T-cell (primary cell): ENCODE results near the gene DLX4. TPM values are rescaled to one million over a fixed set of nuclear protein-coding genes. Genes with fewer than 3 reads are reported as not detected.

Experiments used
- ATAC-seq, 4 experiments: fragments of 200-7000 bp in 3 of 4; fragments of 150-1000 bp in 1 of 4; cut with Tn5 transposase; replicated peaks in 1 of 4; 1 replicate in 3 of 4; 2 replicates in 1 of 4; pipeline ENCODE4 v1.10.0; 2021; ENCODE audit warnings: moderate library complexity in 3 of 4, mild to moderate bottlenecking in 2 of 4, moderate number of reproducible peaks in 1 of 4
- CTCF ChIA-PET, 2 donors: fragments of 300-600 bp; sonication (Branson Sonifier 250); formaldehyde crosslinking; loops; one replicate each; lab custom pipeline; 2022; ENCODE audit warnings: antibody characterized with exemption in 2 of 2; lab: Charles Lee
- POLR2A ChIA-PET, 2 donors: fragments of 300-600 bp; sonication (Branson Sonifier 250); formaldehyde crosslinking; loops; one replicate each; lab custom pipeline; 2022; ENCODE audit warnings: antibody characterized with exemption in 2 of 2; lab: Charles Lee
- DNase-seq, 35 experiments: peaks; one replicate each; pipeline versions ENCODE4 v3.0.0 to v3.0.0-alpha.2; 2013 to 2023
- H3K27ac ChIP-seq: one replicate; pipeline ENCODE4 v1.5.1; 2013; ENCODE audit warnings: low read length
- H3K27me3 ChIP-seq, 2 experiments: replicated peaks in 1 of 2; 1 replicate in 1 of 2; 2 replicates in 1 of 2; pipeline versions ENCODE4 v1.6.1 to v1.7.0; 2013; ENCODE audit warnings: low read length in 1 of 2, mixed read lengths in 1 of 2; ENCODE audit not compliant: control insufficient read depth in 2 of 2, insufficient read depth in 2 of 2; ENCODE audit errors: extremely low read depth in 1 of 2
- H3K36me3 ChIP-seq, 2 donors: 1 replicate in 1 of 2; 2 replicates in 1 of 2; pipeline versions ENCODE4 v1.6.1 to v1.7.0; 2013; ENCODE audit warnings: low read length in 1 of 2; ENCODE audit not compliant: control insufficient read depth in 2 of 2, insufficient read depth in 1 of 2; ENCODE audit errors: extremely low read depth in 1 of 2
- H3K4me1 ChIP-seq, 2 experiments: 1 replicate in 1 of 2; 2 replicates in 1 of 2; pipeline versions ENCODE4 v1.6.1 to v1.7.0; 2013; ENCODE audit warnings: low read length in 2 of 2, mixed read lengths in 1 of 2; ENCODE audit not compliant: insufficient read depth in 2 of 2, control insufficient read depth in 1 of 2; ENCODE audit errors: extremely low read depth in 1 of 2
- H3K4me3 ChIP-seq, 2 donors: 1 replicate in 1 of 2; 2 replicates in 1 of 2; pipeline versions ENCODE4 v1.5.1 to v1.7.0; 2013; ENCODE audit warnings: mild to moderate bottlenecking in 2 of 2, low read length in 1 of 2, moderate library complexity in 1 of 2; ENCODE audit not compliant: control insufficient read depth in 1 of 2; ENCODE audit errors: extremely low read depth in 1 of 2
- H3K9me3 ChIP-seq: 2 replicates; pipeline ENCODE4 v1.7.0; 2013
- H3K27ac Mint-ChIP-seq, 2 donors: one replicate each; pipeline ENCODE4 v1.8.0; 2020 to 2021; ENCODE audit warnings: mild to moderate bottlenecking in 2 of 2, mixed read lengths in 2 of 2
- H3K27me3 Mint-ChIP-seq, 2 donors: one replicate each; pipeline ENCODE4 v1.8.0; 2021 to 2022; ENCODE audit warnings: mixed read lengths in 2 of 2
- H3K36me3 Mint-ChIP-seq: one replicate; pipeline ENCODE4 v1.8.0; 2021; ENCODE audit warnings: mixed read lengths
- H3K4me1 Mint-ChIP-seq, 3 donors: one replicate each; pipeline ENCODE4 v1.8.0; 2020 to 2022; ENCODE audit warnings: mixed read lengths in 3 of 3, mild to moderate bottlenecking in 1 of 3
- H3K4me3 Mint-ChIP-seq, 3 donors: one replicate each; pipeline ENCODE4 v1.8.0; 2020 to 2022; ENCODE audit warnings: mild to moderate bottlenecking in 3 of 3, mixed read lengths in 3 of 3, moderate library complexity in 3 of 3
- H3K9me3 Mint-ChIP-seq, 3 donors: one replicate each; pipeline ENCODE4 v1.8.0; 2020 to 2022; ENCODE audit warnings: mixed read lengths in 3 of 3
- WGBS: methylation state at CpG from one replicate; pipeline ENCODE4 v1.1.5; 2013; ENCODE audit warnings: missing lambda C conversion rate; ENCODE audit not compliant: insufficient coverage; 5-methylcytosine and 5-hydroxymethylcytosine counted together
- total RNA-seq, 35 experiments: library from RNA in 6 of 35; stranded (reverse) in 6 of 35; fragments of 120-200 nt in 1 of 35; gene quantifications; one replicate each; pipeline versions ENCODE4 v1.2.1 to v1.2.4 and lab custom pipeline; 2013 to 2026

Gene DLX4
- total RNA-seq, 5 donors from 2014 or later (not counting 1 experiment from before 2014, with no cell fraction given), result 0.30 to 1.2 (median 0.79) TPM

- Histone ChIP-seq H3K36me3 (no peaks in the 10 kb centered on the region), H3K27me3 (peaks cover 22 to 79% of the 10 kb centered on the region in 2 experiments), H3K27ac (no peak overlapping the region), H3K4me3 (no peak overlapping the region), H3K9me3 (no peaks in the 10 kb centered on the region), H3K4me1 (peaks cover 9 to 24% of the 10 kb centered on the region in 2 experiments)
- Mint-ChIP-seq H3K4me1 (peaks cover 28 to 33% (median 33%) of the 10 kb centered on the region in 3 donors), H3K9me3 (no peaks in the 10 kb centered on the region), H3K4me3 (peak overlapping the region in 1 of 3 donors; percentile 73), H3K27me3 (peaks cover 69 to 73% of the 10 kb centered on the region in 2 donors), H3K27ac (no peak overlapping the region), H3K36me3 (no peaks in the 10 kb centered on the region)
- POLR2A ChIA-PET, result no interaction called here
- ATAC-seq (peak in 1 of 4 experiments; percentile 34), DNase-seq (no peak)
- no CpG with 5 or more reads among the region's 11 CpGs for WGBS
- CTCF ChIA-PET, result interaction anchor here in 1 of 2 donors (0.6 kb wide), 1 partner anchor 301 kb away, joined by 4 read pairs; no protein-coding TSS in a partner anchor
Measured at GRCh38 chr17:49962599-49963308, 6.2 kb upstream of the DLX4 start.

GRCh38 chr17:49963309-49963625, 5.7 kb upstream of the DLX4 start:
- no peaks in the 10 kb centered on the region for H3K36me3 ChIP-seq
- H3K4me3 Mint-ChIP-seq, result peak overlapping the region in 1 of 3 donors; percentile 73

GRCh38 chr17:49963626-49964302, 5.2 kb upstream of the DLX4 start:
- H3K36me3 ChIP-seq, result no peaks in the 10 kb centered on the region
- DNase-seq (no peak), ATAC-seq (no peak)
- peak overlapping the region in 1 of 2 donors; percentile 40 for H3K27ac Mint-ChIP-seq
- POLR2A ChIA-PET, result no interaction called here
- H3K9me3 ChIP-seq, result no peaks in the 10 kb centered on the region
- no peaks in the 10 kb centered on the region for H3K9me3 Mint-ChIP-seq
- H3K4me1 Mint-ChIP-seq, result peaks cover 35 to 39% (median 35%) of the 10 kb centered on the region in 3 donors
- peaks cover 70 to 76% of the 10 kb centered on the region in 2 donors for H3K27me3 Mint-ChIP-seq
- H3K36me3 Mint-ChIP-seq, result no peaks in the 10 kb centered on the region
- H3K4me3 Mint-ChIP-seq, result peak overlapping the region; percentile 1 to 73 (median 32)
- 8% methylated on average over 35 of the region's 52 CpGs for WGBS
- CTCF ChIA-PET, result no interaction called here
- H3K27ac ChIP-seq, result no peak overlapping the region
- peak overlapping the region in 1 of 2 donors; percentile 49 for H3K4me3 ChIP-seq
- H3K4me1 ChIP-seq, result peaks cover 9 to 30% of the 10 kb centered on the region in 2 experiments
- peaks cover 22 to 85% of the 10 kb centered on the region in 2 experiments for H3K27me3 ChIP-seq

More at GRCh38 chr17:49963309-49963625, 5.7 kb upstream of the DLX4 start:
- CTCF ChIA-PET, result interaction anchor here in 1 of 2 donors (0.6 kb wide), 1 partner anchor 302 kb away, joined by 4 read pairs; no protein-coding TSS in a partner anchor
- POLR2A ChIA-PET, result no interaction called here
- peaks cover 32 to 38% (median 33%) of the 10 kb centered on the region in 3 donors for H3K4me1 Mint-ChIP-seq
- H3K27ac Mint-ChIP-seq, result no peak overlapping the region
- ATAC-seq (no peak), DNase-seq (no peak)
- peaks cover 70 to 76% of the 10 kb centered on the region in 2 donors for H3K27me3 Mint-ChIP-seq
- H3K9me3 Mint-ChIP-seq, result no peaks in the 10 kb centered on the region
- no peak overlapping the region for H3K4me3 ChIP-seq
- H3K36me3 Mint-ChIP-seq, result no peaks in the 10 kb centered on the region
- H3K27ac ChIP-seq, result no peak overlapping the region
- no CpG with 5 or more reads among the region's 4 CpGs for WGBS
- peaks cover 22 to 81% of the 10 kb centered on the region in 2 experiments for H3K27me3 ChIP-seq
- H3K9me3 ChIP-seq, result no peaks in the 10 kb centered on the region
- peaks cover 9 to 26% of the 10 kb centered on the region in 2 experiments for H3K4me1 ChIP-seq

- Histone ChIP-seq H3K9me3 (no peaks in the 10 kb centered on the region), H3K4me1 (peaks cover 9 to 36% of the 10 kb centered on the region in 2 experiments), H3K27ac (no peak overlapping the region), H3K27me3 (peaks cover 22 to 85% of the 10 kb centered on the region in 2 experiments), H3K36me3 (no peaks in the 10 kb centered on the region), H3K4me3 (peak overlapping the region in 1 of 2 donors; percentile 49)
- CTCF ChIA-PET, result no interaction called here
- Mint-ChIP-seq H3K36me3 (no peaks in the 10 kb centered on the region), H3K9me3 (no peaks in the 10 kb centered on the region), H3K4me3 (peak overlapping the region; percentile 1 to 73 (median 53)), H3K27me3 (peaks cover 70 to 73% of the 10 kb centered on the region in 2 donors), H3K27ac (peak overlapping the region in 1 of 2 donors; percentile 40), H3K4me1 (peaks cover 36 to 43% (median 39%) of the 10 kb centered on the region in 3 donors)
- ATAC-seq, result no peak
- POLR2A ChIA-PET, result no interaction called here
- DNase-seq, result no peak
- 16% methylated on average over 5 of the region's 18 CpGs for WGBS
Measured at GRCh38 chr17:49964303-49964768, 4.7 kb upstream of the DLX4 start.

GRCh38 chr17:49964769-49965523, 4.0 kb upstream of the DLX4 start:
- ATAC-seq (peak; percentile 30 to 52 (median 42)), DNase-seq (peak in 21 of 35 experiments; percentile 8 to 55 (median 28))
- Mint-ChIP-seq H3K27ac (peak overlapping the region in 1 of 2 donors; percentile 68), H3K36me3 (no peaks in the 10 kb centered on the region), H3K27me3 (peaks cover 69 to 72% of the 10 kb centered on the region in 2 donors), H3K9me3 (no peaks in the 10 kb centered on the region), H3K4me1 (peaks cover 39 to 46% (median 44%) of the 10 kb centered on the region in 3 donors), H3K4me3 (peak overlapping the region; percentile 53 to 73 (median 64))
- WGBS, result 4% methylated on average over 45 of the region's 52 CpGs
- ChIA-PET POLR2A (no interaction called here), CTCF (no interaction called here)
- Histone ChIP-seq H3K4me3 (peak overlapping the region in 1 of 2 donors; percentile 49), H3K27ac (no peak overlapping the region), H3K9me3 (no peaks in the 10 kb centered on the region), H3K36me3 (no peaks in the 10 kb centered on the region), H3K27me3 (peaks cover 22 to 86% of the 10 kb centered on the region in 2 experiments), H3K4me1 (peaks cover 9 to 42% of the 10 kb centered on the region in 2 experiments)
